Liver (tissue), 9 donors: Measurements from ENCODE around the gene ITGA8. TPM values are rescaled to one million over a fixed set of nuclear protein-coding genes. Genes with fewer than 3 reads are reported as not detected.

Experiments
- DNase-seq: peaks from one replicate; pipeline ENCODE4 v3.0.0-alpha.2; 2017; ENCODE audit warnings: low spot score
- H3K27ac ChIP-seq, 2 donors: one replicate each; pipeline ENCODE4 v1.7.0; 2013; ENCODE audit warnings: inconsistent platforms in 2 of 2, low read length in 2 of 2, control low read depth in 1 of 2, low read depth in 1 of 2, mild to moderate bottlenecking in 1 of 2
- H3K27me3 ChIP-seq, 4 donors: one replicate each; pipeline versions ENCODE4 v1.6.1 to v1.7.0; 2013; ENCODE audit warnings: low read length in 3 of 4, inconsistent platforms in 1 of 4, mild to moderate bottlenecking in 1 of 4, moderate library complexity in 1 of 4; ENCODE audit not compliant: control insufficient read depth in 4 of 4, insufficient read depth in 4 of 4
- H3K36me3 ChIP-seq, 4 donors: one replicate each; pipeline versions ENCODE4 v1.6.1 to v1.7.0; 2013; ENCODE audit warnings: low read length in 3 of 4, mild to moderate bottlenecking in 3 of 4, low read depth in 1 of 4, moderate library complexity in 1 of 4; ENCODE audit not compliant: control insufficient read depth in 4 of 4, insufficient read depth in 3 of 4
- H3K4me1 ChIP-seq, 4 donors: one replicate each; pipeline versions ENCODE4 v1.6.1 to v1.7.0; 2013; ENCODE audit warnings: low read length in 3 of 4, mild to moderate bottlenecking in 3 of 4, moderate library complexity in 1 of 4; ENCODE audit not compliant: control insufficient read depth in 4 of 4, insufficient read depth in 4 of 4
- H3K4me3 ChIP-seq, 3 donors: one replicate each; pipeline versions ENCODE4 v1.6.1 to v1.7.0; 2013; ENCODE audit warnings: low read length in 3 of 3, control low read depth in 1 of 3, low read depth in 1 of 3, mild to moderate bottlenecking in 1 of 3
- H3K9ac ChIP-seq, 2 donors: one replicate each; pipeline ENCODE4 v1.7.0; 2013; ENCODE audit warnings: low read length in 2 of 2, mild to moderate bottlenecking in 2 of 2, moderate library complexity in 2 of 2, control low read depth in 1 of 2, low read depth in 1 of 2
- H3K9me3 ChIP-seq, 4 donors: one replicate each; pipeline versions ENCODE4 v1.6.1 to v1.7.0; 2013; ENCODE audit warnings: low read length in 3 of 4; ENCODE audit not compliant: control insufficient read depth in 4 of 4
- ATF3 ChIP-seq: IDR thresholded peaks from 2 replicates; pipeline ENCODE4 v1.6.1; 2016; ENCODE audit warnings: antibody characterized with exemption
- GABPA ChIP-seq, 2 donors: IDR thresholded peaks in 1 of 2; conservative IDR thresholded peaks in 1 of 2; 2 replicates each; pipeline ENCODE4 v1.6.1; 2016; ENCODE audit warnings: antibody characterized with exemption in 2 of 2, mild to moderate bottlenecking in 1 of 2, moderate library complexity in 1 of 2
- HNF4A ChIP-seq, 2 donors: conservative IDR thresholded peaks; 2 replicates each; pipeline ENCODE4 v1.6.1; 2016; ENCODE audit warnings: antibody characterized with exemption in 2 of 2, mild to moderate bottlenecking in 2 of 2
- HNF4G ChIP-seq: IDR thresholded peaks from 2 replicates; pipeline ENCODE4 v1.6.1; 2016; ENCODE audit warnings: antibody characterized with exemption
- JUND ChIP-seq, 2 donors: IDR thresholded peaks; 2 replicates each; pipeline ENCODE4 v1.6.1; 2016; ENCODE audit warnings: antibody characterized with exemption in 2 of 2
- NR2F2 ChIP-seq: IDR thresholded peaks from 2 replicates; pipeline ENCODE4 v1.6.1; 2016; ENCODE audit warnings: antibody characterized with exemption
- RAD21 ChIP-seq, 2 donors: IDR thresholded peaks; 2 replicates each; pipeline ENCODE4 v1.6.1; 2016; ENCODE audit warnings: antibody characterized with exemption in 2 of 2, mild to moderate bottlenecking in 2 of 2
- RXRA ChIP-seq, 2 donors: IDR thresholded peaks; 2 replicates each; pipeline ENCODE4 v1.6.1; 2017 to 2018; ENCODE audit warnings: antibody characterized with exemption in 2 of 2, mild to moderate bottlenecking in 1 of 2
- SP1 ChIP-seq: IDR thresholded peaks from 2 replicates; pipeline ENCODE4 v1.6.1; 2018; ENCODE audit warnings: antibody characterized with exemption, mild to moderate bottlenecking
- TAF1 ChIP-seq: conservative IDR thresholded peaks from 2 replicates; pipeline ENCODE4 v1.6.1; 2016; ENCODE audit warnings: antibody characterized with exemption, mild to moderate bottlenecking
- YY1 ChIP-seq: IDR thresholded peaks from 2 replicates; pipeline ENCODE4 v1.6.1; 2016; ENCODE audit warnings: antibody characterized with exemption, mild to moderate bottlenecking
- ZBTB33 ChIP-seq: IDR thresholded peaks from 2 replicates; pipeline ENCODE4 v1.6.1; 2016; ENCODE audit warnings: antibody characterized with exemption
- WGBS: extraction: QIAGEN DNeasy Blood & Tissue Kit; methylation state at CpG from one replicate; pipeline ENCODE4 v1.1.7; 2013; 5-methylcytosine and 5-hydroxymethylcytosine counted together
- polyA plus RNA-seq, 2 donors: library from polyadenylated mRNA; stranded (reverse) in 1 of 2; unstranded in 1 of 2; fragments of 200-250 nt in 1 of 2; fragments of >200 nt in 1 of 2; fragmentation: Nextera tagmentation in 1 of 2; extraction: Ambion mirVana in 1 of 2; gene quantifications; one replicate each; pipeline versions ENCODE4 v1.2.1 to v1.2.3, GENCODE V29; 2013 to 2015
- total RNA-seq, 2 donors: library from RNA; depleted of rRNA; stranded (reverse); fragments of >200 nt; gene quantifications; one replicate each; pipeline ENCODE4 v1.2.3, GENCODE V29; 2014
- TF ChIP-seq, protein P1 (sequence below): IDR thresholded peaks from 2 replicates; pipeline ENCODE4 v1.6.1; 2016; ENCODE audit warnings: antibody characterized with exemption, mild to moderate bottlenecking
- donor health status: healthy.
- donor health status: healthy.
- donor health status: healthy.
- donor health status: healthy.
- donor health status: healthy.

Gene ITGA8
- total and polyA plus RNA-seq, 4 donors, result 0.06 to 1.0 (median 0.60) TPM

DNA sequence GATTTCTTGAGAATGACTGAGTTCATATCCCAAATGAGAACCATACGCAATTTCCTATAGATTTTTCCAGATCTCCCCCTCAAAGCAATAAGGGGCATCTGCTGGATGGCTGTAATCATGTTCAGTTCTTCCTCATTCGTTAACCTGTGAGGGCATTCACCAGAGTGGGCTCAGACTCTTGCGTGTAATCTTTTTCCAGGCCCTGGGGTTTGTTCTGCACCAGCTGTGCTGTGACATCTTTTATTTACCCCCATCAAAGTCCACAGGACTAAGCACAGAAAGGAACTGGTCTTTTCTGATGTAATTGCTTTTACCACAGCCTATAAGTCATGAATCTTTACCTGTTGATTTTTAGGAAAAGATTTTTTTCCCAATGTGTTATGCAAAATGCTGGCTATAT, 27.9 kb upstream of the ITGA8 start:
- no peak for DNase-seq
- H3K27ac ChIP-seq, result no peak overlapping the region
- no peaks in the 10 kb centered on the region for H3K4me1 ChIP-seq
- no peak overlapping the region for H3K9ac ChIP-seq
- no peak overlapping the region for H3K4me3 ChIP-seq
- no peak for TF ChIP-seq ZBTB33
- no peak for TF ChIP-seq HNF4A (conservative IDR thresholded peaks at IDR 0.05)
- TF ChIP-seq, protein P1, sequence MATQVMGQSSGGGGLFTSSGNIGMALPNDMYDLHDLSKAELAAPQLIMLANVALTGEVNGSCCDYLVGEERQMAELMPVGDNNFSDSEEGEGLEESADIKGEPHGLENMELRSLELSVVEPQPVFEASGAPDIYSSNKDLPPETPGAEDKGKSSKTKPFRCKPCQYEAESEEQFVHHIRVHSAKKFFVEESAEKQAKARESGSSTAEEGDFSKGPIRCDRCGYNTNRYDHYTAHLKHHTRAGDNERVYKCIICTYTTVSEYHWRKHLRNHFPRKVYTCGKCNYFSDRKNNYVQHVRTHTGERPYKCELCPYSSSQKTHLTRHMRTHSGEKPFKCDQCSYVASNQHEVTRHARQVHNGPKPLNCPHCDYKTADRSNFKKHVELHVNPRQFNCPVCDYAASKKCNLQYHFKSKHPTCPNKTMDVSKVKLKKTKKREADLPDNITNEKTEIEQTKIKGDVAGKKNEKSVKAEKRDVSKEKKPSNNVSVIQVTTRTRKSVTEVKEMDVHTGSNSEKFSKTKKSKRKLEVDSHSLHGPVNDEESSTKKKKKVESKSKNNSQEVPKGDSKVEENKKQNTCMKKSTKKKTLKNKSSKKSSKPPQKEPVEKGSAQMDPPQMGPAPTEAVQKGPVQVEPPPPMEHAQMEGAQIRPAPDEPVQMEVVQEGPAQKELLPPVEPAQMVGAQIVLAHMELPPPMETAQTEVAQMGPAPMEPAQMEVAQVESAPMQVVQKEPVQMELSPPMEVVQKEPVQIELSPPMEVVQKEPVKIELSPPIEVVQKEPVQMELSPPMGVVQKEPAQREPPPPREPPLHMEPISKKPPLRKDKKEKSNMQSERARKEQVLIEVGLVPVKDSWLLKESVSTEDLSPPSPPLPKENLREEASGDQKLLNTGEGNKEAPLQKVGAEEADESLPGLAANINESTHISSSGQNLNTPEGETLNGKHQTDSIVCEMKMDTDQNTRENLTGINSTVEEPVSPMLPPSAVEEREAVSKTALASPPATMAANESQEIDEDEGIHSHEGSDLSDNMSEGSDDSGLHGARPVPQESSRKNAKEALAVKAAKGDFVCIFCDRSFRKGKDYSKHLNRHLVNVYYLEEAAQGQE, result no peak
- TF ChIP-seq YY1, result no peak
- no peak for TF ChIP-seq ATF3
- TF ChIP-seq GABPA (IDR thresholded peaks at IDR 0.05 in 1 of 2, conservative IDR thresholded peaks at IDR 0.05 in 1 of 2), result no peak
- TF ChIP-seq HNF4G, result no peak
- TF ChIP-seq SP1, result no peak
- TF ChIP-seq NR2F2, result no peak
- no peaks in the 10 kb centered on the region for H3K27me3 ChIP-seq
- 64% methylated on average over 3 of the region's 3 CpGs for WGBS
- no peaks in the 10 kb centered on the region for H3K36me3 ChIP-seq
- no peaks in the 10 kb centered on the region for H3K9me3 ChIP-seq

- Histone ChIP-seq H3K27me3 (peaks cover 0 to 4% (median 0%) of the 10 kb centered on the region in 4 donors), H3K9ac (no peak overlapping the region), H3K9me3 (no peaks in the 10 kb centered on the region), H3K36me3 (no peaks in the 10 kb centered on the region), H3K27ac (no peak overlapping the region), H3K4me3 (no peak overlapping the region), H3K4me1 (no peaks in the 10 kb centered on the region)
- 88% methylated on average over 1 of the region's 1 CpG for WGBS
- TF ChIP-seq GABPA (IDR thresholded peaks at IDR 0.05 in 1 of 2, conservative IDR thresholded peaks at IDR 0.05 in 1 of 2) (no peak), NR2F2 (no peak), JUND (IDR thresholded peaks at IDR 0.05) (no peak), ZBTB33 (no peak), RXRA (IDR thresholded peaks at IDR 0.05) (no peak), RAD21 (IDR thresholded peaks at IDR 0.05) (no peak), TAF1 (no peak)
- TF ChIP-seq, protein P1, result no peak
- DNase-seq, result no peak
Observed at GRCh38 chr10:15745751-15746150, 26.0 kb upstream of the ITGA8 start.
